Measurements from ENCODE around the gene CTBP2. TPM values are rescaled to one million over a fixed set of nuclear protein-coding genes. Genes with fewer than 3 reads are reported as not detected.

Gene CTBP2
- total RNA-seq, 1 experiment from 2014 or later, result 212 TPM

DNA sequence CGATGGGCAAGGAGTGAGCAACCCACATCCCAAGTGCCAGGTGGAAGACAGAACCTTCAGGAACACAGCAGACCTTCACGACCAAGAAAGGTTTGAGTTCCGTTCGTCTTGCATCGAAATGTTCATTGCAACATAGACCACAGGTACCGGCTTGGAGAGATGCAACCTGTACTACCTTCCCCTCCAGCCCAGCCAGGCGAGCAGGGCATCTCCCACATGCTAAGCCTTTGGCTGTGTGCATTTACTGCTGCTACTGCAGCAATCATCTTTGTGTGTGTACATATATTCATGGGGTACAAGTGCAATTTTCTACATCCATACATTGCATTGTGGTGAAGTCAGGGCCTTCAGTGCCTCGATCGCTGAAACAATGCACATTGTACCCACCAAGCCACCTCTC, 58.8 kb downstream of the CTBP2 start:
- Histone ChIP-seq H3K27ac (ENCODE audit: insufficient read length, low read depth, low read length) (no peak overlapping the region), H3K4me2 (ENCODE audit: insufficient read depth, insufficient read length, low read length) (no peak overlapping the region)
- no peak overlapping the region; a peak in 1 of 5 replicates for H3K4me3 Mint-ChIP-seq

More for the DNA sequence above, 58.8 kb downstream of the CTBP2 start:
- Histone ChIP-seq H3K4me1 (ENCODE audit: insufficient read depth, low read length) (peaks cover 28% of the 10 kb centered on the region), H3K23me2 (ENCODE audit: insufficient read length, low read depth, low read length, poor library complexity, severe bottlenecking) (no peaks in the 10 kb centered on the region), H2BK12ac (ENCODE audit: insufficient read length, low read depth, low read length) (no peak overlapping the region), H3K79me2 (ENCODE audit: insufficient read depth, low read length) (peaks cover 77% of the 10 kb centered on the region; the same call in 1 of the 2 replicates), H3K9ac (ENCODE audit: extremely low read depth, insufficient read length, low read length) (no peak overlapping the region), H3K4ac (ENCODE audit: low read depth, low read length) (no peak overlapping the region), H3K18ac (ENCODE audit: insufficient read length, low read depth, low read length) (no peak overlapping the region), H3K56ac (ENCODE audit: insufficient read length, low read depth, low read length) (no peak overlapping the region), H3K27me3 (ENCODE audit: insufficient read depth, low read length) (no peaks in the 10 kb centered on the region), H2AFZ (ENCODE audit: low read length) (no peak overlapping the region), H3K14ac (ENCODE audit: insufficient read depth, low read length) (no peak overlapping the region), H3T11ph (ENCODE audit: low read length) (no peak overlapping the region), H4K20me1 (ENCODE audit: control insufficient read depth, insufficient read depth, insufficient read length) (peaks cover 14% of the 10 kb centered on the region), H4K5ac (ENCODE audit: insufficient read length, low read depth, low read length) (no peak overlapping the region), H2BK5ac (ENCODE audit: insufficient read length, low read length) (no peak overlapping the region), H3K9me3 (ENCODE audit: control insufficient read depth, low read depth, low read length) (no peaks in the 10 kb centered on the region), H3K79me1 (ENCODE audit: insufficient read depth, low read depth, low read length, poor library complexity, severe bottlenecking) (peaks cover 3% of the 10 kb centered on the region), H2AK5ac (ENCODE audit: insufficient read length, low read length) (no peak overlapping the region), H4K91ac (ENCODE audit: insufficient read length, low read depth, low read length) (no peak overlapping the region), H2BK20ac (ENCODE audit: low read depth, low read length, poor library complexity, severe bottlenecking) (no peak overlapping the region), H2BK15ac (ENCODE audit: low read depth, low read length) (no peak overlapping the region), H2BK120ac (ENCODE audit: low read depth, low read length, poor library complexity, severe bottlenecking) (no peak overlapping the region), H4K8ac (replicated peaks; ENCODE audit: insufficient read length, low read depth, low read length) (no peak overlapping the region), H3K23ac (ENCODE audit: insufficient read length, low read depth, low read length) (no peak overlapping the region)
- no peak for DNase-seq
- H3K27ac Mint-ChIP-seq, result peak overlapping the region; percentile 76 to 92 (median 91); a peak in 4 of 7 replicates
- H3K4me1 Mint-ChIP-seq, result peaks cover 73 to 84% of the 10 kb centered on the region in 2 experiments
- no CpG with 5 or more reads among the region's 9 CpGs for WGBS (ENCODE audit: extremely low coverage, insufficient read length, low lambda C conversion rate)
- H3K9me3 Mint-ChIP-seq, result no peaks in the 10 kb centered on the region
- TF ChIP-seq, protein P1, sequence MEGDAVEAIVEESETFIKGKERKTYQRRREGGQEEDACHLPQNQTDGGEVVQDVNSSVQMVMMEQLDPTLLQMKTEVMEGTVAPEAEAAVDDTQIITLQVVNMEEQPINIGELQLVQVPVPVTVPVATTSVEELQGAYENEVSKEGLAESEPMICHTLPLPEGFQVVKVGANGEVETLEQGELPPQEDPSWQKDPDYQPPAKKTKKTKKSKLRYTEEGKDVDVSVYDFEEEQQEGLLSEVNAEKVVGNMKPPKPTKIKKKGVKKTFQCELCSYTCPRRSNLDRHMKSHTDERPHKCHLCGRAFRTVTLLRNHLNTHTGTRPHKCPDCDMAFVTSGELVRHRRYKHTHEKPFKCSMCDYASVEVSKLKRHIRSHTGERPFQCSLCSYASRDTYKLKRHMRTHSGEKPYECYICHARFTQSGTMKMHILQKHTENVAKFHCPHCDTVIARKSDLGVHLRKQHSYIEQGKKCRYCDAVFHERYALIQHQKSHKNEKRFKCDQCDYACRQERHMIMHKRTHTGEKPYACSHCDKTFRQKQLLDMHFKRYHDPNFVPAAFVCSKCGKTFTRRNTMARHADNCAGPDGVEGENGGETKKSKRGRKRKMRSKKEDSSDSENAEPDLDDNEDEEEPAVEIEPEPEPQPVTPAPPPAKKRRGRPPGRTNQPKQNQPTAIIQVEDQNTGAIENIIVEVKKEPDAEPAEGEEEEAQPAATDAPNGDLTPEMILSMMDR (conservative IDR thresholded peaks at IDR 0.05), result no peak
- H3K27me3 Mint-ChIP-seq (ENCODE audit: low read depth), result peaks cover 1% of the 10 kb centered on the region; the same call in 1 of the 2 replicates
- peaks cover 15 to 59% (median 52%) of the 10 kb centered on the region in 3 experiments; a peak in 6 of 7 replicates for H3K36me3 Mint-ChIP-seq (ENCODE audit: insufficient read depth in 1 of 3, low read depth in 3 of 3)
